Esophagus mucosa (tissue), 1 donor: Measurements from ENCODE around the gene PFN4. TPM values are rescaled to one million over a fixed set of nuclear protein-coding genes. Genes with fewer than 3 reads are reported as not detected.
"Not testable (repeated sequence)": the region's sequence is repeated elsewhere in the genome, so short reads cannot be mapped to it uniquely, and the experiment has no call there.

Experiments used
- ATAC-seq: fragments of 200-7000 bp; cut with Tn5 transposase; one replicate; pipeline ENCODE4 v1.9.1; 2020
- total RNA-seq: library from RNA; stranded (reverse); gene quantifications from one replicate; pipeline ENCODE4 v1.2.4, GENCODE V29; 2023
- donor health status: DM: yes; HTN: yes; CAD: no.

The PFN4 gene, protein sequence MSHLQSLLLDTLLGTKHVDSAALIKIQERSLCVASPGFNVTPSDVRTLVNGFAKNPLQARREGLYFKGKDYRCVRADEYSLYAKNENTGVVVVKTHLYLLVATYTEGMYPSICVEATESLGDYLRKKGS
- 0.24 TPM for total RNA-seq

DNA sequence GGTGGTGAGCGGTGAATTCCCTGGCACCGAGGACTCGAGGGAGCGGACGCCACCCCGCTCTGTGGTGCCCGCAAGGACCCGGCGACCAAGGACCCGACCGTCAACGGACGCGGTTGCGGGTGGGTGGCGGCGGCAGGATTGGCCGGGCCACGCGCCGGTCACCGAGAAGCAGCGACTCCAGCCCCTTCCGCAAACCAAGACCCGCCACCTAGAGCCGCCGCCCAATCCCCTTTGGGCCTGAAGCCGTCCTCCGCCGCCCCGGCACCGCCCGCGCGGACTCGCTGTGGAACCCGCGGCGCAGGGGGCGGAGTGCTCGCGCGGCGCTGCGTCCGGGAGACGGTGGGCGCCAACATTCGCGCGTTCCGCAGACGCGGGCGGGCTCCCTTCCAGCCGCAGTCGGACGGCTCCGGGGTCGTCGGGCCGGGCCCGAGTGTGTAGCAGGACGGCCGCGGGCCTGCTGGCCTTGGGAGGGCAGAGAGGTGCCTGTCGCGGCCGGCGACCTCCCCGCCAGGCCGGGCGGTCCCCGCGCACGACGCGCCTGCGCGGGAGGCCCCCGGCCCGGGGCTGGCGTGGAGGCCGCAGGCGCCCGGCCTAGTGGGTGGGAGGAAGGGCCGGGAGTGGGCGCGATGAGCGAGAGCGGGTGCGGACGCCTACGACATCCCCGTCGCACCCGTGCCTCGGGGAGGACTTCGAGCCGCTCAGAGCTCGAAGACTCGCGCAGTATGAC lies at the start of gene PFN4, which contains the start of gene FAM228B:
Gene PFN4 (minus strand): TSS at position 140 of the 727 bp plus-strand sequence. CDS start 799 bp downstream, outside the sequence.
Gene FAM228B (plus strand): TSS at position 275 of the 727 bp plus-strand sequence. CDS start 893 bp downstream, outside the sequence.
- peak; percentile 93 for ATAC-seq

DNA sequence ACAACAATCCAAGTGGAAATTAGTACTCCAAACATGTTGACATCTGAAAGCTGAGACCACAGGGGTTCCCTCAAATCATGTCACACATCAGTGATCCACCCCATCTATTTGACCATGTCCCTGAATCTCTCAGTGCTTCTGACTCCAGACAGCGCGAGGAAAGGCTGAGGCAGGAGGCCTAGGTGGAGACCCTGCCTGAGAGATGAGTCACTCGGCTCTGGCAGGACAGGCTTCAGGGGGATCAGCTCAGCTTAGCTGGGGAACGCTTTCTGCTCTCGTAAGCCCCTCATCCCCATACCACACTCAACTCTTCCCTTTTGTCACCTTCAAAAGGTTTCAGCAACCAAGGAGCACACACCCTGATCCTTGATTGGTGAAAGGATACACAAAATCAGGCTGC lies 45.9 kb upstream of the PFN4 start:
- no peak for ATAC-seq

DNA sequence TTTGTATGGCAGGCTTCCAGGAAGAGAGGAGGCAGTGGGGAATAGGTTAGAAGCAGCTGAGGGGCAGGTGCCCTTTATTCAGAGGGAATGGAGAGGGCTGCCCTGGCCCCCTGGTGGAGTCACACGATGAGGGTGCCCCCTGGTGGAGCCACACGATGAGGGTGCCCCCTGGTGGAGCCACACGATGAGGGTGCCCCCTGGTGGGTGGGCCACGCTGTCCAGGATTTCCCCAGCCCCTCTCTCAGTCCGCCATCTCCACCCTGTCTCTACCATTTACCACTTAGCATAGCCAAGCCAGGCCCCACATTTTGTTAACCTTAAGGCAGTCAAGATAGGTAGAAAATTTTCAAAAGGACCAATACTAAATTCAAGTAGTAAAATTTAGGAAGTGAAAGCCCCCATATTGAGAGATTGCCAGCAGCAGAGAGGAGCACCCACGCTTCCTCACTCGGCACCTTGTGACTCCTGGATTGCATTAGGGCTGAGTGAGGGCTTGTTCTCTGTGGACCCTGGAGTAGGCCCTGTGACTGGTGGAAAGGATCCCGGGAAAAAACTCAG lies 41.4 kb upstream of the PFN4 start:
- ATAC-seq = peak; percentile 52

DNA sequence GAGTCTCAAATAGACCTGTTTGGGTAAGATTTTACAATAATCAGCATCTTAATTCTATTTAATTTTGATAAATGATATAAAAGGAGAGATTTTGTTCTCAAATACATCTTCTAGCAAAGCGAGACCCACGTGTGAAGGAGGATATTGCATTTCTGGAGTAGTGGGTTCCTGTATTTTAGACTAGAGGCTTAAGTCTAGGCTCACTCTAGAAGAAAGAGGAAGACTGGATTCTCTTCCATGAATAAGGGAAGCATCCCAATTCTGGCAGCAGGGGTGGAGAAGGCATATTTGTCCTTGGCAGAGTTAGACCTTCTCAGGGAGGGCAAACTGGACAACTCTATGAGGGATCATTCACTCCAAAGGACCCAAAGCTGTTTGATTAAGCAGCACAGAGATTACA lies 40.5 kb upstream of the PFN4 start:
- no peak for ATAC-seq

DNA sequence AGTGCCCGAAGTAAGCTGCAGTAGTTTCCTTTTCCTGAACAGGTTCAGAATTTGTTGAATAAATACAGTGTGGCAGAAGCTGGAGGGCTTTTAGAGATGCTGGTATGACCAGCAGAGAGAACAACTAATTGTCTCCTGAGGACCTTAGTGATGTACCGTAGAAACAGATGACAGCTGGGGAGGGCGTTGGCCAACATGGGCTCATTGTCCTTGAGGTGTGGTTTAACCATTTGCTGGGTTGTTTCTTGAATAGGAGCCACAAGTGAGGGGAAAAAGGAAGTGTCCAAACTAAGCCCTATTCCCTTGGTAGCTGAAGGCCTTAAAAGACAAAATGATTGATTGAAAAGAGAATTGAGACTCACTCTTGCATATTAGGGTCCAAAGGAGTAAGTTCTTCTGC lies 40.1 kb upstream of the PFN4 start:
- ATAC-seq = no peak

DNA sequence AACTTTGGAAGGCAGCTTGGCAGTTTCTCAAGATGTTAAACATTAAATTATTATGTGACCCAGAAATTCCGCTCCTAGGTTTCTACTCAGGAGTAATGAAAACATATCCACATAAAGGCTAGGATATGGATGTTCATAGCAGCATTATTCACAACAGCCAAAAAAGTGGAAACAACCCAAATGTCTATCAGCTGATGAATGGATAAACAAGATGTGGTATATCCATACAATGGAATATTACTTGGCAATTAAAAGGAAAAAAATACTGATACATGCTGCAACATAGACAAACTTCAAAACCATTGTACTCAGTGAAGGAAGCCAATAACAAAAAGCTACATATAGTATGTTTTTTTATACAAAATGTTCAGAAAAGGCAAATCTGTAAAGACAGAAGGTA lies 39.4 kb upstream of the PFN4 start:
- ATAC-seq = no peak

DNA sequence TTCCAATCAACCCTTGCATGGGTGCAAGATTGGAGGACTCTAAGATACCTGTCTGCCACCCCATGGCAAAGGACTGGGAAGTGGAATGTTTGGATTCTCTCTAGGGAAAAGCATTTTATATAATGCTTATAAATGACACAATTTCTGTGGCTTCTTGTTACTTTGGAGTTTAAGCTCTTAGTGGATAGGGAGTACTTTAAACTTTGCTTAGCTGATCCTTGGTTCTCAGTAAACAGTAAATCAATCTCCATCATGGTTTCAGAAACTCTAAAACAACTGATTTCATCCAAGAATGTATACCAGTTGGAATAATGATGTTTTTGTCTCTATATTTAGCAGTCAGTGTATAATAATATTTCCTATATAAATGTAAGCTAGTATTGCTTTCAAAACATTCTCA lies 37.6 kb upstream of the PFN4 start:
- no peak for ATAC-seq

DNA sequence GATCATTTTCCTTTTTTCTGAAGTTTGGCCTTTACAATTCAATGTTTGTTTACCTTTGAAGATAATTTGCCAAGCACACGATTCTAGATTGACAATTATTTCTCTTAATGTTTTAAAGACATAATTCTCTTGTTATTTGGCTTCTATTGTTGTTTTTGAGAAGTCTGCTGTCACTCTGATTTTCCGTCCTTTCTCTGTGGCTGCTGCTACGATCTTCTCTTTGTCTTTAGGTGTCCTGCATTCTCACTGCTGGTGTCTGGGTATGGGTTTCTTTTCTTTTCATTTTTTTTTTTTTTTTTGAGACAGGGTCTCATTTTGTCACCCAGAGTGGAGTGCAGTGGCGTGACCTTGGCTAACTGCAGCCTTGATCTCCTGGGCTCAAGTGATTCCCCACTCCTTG lies 36.6 kb upstream of the PFN4 start:
- ATAC-seq = no peak

DNA sequence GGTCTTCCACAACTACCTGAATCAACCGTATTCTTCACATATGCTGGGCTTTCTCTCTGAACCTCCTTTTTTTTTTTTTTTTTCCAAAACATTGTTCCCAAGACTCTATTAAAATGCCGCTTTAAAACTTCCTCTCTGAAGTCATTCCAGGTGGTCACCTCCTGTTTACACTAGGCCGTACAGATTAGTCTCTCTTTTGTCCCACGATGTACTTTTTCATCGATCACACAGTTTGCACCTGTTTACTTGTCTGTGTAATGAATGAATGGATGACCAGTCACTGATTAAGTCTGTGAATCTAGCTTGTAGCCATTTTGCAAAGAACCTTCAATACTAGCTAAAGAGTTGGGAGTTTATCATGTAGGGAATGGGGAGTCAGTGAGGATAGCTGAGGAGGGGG lies 35.0 kb upstream of the PFN4 start:
- no peak for ATAC-seq

DNA sequence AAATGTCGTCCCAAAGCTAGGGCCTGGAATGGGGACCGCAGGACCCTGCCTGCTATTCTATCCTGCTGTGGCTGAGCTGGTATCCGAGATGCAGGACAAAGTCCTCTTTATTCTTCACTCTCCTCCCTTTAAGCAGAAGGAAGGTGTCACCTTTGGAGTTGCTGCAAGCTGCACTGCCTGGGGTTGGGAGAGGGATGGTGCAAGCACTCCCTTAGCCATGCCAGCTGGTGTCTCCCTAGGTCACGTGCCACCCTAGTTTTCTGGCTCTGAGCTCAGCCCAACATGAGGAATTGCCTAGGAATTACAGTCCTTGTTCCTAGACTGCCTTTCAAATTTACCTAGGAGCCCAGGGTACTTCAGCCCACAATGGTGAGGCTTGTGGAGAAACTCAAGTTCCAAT lies 30.3 kb upstream of the PFN4 start:
- no peak for ATAC-seq

DNA sequence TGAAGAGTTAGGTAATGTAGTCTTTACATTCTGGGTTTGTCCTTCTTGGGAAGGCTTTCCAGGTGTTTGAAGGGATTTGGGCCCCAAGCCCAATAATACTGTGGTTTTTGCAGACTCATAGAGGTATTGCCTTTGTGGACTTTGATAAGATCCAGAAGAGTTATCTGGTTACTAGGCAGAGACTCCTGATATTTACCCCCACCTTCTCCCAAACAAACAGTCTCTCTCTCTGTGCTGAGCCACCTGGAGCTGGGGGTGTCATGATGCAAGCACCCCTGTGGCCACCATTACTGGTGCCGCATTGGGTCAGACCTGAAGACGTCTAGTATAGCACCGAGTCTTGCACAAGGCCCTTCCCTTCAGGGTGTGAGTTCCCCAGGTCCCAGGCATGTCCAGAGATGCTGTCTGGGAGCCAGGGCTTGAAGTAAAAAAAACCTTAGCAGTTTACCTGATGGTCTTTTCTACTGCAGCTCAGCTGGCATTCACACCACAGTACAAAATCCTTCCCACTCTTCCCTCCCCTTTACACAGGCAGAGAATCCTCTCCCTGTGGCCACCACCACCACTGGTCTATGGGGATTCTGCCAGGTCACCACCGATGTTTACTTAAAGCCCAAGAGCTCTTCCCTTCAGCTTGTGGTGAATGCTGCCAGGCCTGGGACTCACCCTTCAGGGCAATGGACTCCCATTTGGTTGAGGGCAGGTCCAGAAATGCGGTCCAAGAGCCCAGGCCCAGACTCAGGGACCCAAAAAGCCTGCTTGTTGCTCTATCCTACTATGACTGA lies 29.5 kb upstream of the PFN4 start:
- ATAC-seq = no peak

DNA sequence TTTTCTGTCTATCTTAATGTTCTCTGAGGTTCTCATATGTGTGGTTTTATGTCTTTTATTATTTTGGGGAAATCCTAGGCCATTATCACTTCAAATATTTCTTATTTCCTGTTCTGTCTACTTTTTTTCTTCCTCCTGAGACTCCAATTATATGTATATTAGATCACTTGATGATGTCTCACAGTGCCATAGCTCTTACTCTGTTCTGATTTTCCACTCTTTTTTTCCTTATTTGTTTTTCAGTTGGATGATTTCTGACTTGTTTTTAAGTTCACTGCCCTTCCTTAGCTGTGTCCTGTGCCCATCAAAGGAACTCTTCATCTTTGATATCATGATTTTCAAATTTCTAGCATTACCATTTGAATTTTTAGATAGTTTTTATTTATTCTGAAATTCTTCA lies 24.2 kb upstream of the PFN4 start:
- ATAC-seq = no peak

DNA sequence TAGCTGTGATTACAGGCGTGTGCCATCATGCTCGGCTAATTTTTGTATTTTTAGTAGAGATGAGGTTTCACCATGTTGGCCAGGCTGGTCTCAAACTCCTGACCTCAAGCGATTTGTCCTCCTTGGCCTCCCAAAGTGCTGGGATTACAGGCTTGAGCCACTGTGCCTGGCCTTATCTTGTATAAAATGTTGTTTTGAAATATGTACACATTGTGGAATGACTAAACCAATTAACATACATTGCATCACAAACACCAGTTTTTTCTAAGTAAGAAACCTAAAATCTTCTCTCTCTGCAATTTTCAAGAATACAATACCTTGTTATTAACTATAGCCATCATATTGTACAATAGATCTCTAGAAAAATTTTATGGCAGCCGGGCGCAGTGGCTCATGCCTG lies 17.2 kb upstream of the PFN4 start:
- ATAC-seq = not testable (repeated sequence)

DNA sequence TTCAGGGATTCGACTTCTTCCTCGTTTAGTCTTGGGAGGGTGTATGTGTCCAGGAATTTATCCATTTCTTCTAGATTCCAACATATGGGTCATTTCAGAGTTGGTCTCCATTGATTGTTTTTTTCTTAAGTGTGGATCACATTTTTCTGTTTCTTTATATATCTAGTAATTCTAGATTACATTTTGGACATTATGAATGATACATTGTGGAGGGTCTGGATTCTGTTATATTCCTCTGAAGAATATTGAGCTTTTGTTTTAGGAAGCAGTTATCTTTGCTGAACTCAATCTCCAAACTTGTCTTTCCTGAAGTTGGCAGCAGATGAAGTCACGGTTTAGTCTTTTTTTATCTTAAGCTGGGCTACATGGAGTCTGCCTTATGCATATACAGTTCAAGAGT lies 9.4 kb upstream of the PFN4 start:
- ATAC-seq = no peak

DNA sequence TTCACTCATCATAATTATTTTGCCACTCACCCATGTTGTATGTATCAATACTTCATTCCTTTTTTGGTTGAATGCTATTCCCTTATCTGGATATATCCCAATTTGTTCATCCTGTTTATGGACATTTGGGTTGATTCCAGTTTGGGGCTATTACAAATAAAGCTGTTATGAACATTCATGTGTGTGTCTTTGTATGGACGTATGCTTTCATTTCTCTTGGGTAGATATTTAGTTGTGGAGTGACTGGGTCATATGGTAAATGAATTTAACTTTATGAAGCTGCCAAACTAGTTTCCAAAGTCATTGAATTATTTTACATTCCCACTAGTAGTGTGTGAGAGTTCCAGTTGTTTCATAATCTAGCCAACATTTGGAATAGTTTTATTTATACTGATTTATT lies 2.8 kb upstream of the PFN4 start:
- ATAC-seq = no peak

DNA sequence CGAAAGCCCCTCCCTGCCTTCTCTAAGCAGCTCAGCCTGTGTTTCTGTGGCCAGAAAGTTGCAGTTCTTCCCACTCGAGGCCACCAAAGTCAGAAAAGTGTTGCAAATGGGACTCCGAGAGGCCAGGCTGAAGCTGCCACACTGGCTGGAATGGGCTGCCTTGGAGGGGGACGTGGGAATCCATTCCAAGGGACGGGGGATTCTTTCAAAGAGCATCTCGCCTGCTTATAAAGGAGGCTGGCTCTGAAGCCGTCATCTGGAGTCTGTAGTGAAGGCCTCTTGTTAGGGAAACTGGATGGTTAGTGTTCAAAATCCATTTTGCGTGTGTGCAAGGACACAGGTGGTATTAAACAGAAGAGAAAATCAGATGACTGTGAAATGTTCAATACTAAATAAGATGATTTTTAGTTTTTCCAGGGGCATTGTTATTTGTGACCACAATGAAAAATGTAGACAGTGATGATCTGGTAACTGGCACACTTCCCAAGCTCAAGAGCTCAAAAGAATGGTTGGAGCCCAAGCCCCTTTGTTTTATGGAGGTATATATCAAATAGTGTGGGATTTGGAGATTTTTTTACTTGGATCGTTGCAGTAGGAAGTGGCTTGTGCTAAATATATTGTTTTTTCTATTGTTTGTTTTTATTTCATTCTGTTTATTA lies 917 bp upstream of the PFN4 start:
- ATAC-seq = no peak

DNA sequence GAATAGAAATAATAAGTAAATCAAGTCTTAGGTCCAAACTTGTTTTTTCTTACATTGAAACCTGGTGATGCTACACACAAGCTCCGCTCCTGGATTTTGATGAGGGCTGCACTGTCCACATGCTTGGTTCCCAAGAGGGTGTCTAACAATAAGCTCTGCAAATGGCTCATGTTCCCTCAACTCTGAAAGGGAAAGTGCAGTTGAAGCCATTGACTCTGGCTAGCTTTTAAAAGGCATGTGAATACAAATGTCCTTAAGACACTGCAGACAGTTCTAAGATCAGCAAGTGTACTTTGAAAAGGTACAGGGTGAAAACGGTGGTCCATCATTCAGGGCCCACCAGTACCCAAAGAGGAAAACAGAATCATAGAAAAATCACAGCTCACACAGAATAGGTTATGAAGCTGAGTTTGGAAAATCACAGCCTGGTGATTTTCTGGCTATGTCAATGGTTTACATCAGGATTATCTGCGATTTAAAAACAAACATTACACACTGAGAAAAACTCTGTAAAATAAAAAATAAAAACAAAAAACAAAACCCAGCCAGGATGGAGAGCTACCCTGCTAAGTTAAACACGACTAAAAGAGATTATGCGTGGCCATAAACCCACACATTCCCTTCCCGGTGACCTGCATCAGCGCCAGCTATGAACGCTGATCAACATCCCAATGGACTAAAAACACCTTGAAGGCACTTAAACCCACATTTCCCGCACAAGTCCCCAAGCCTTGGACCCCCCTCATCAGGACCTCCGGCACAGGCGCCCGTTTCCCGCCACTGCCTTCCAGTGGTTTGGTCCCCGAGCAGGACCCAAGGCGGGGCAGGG lies 554 bp downstream of the PFN4 start:
- ATAC-seq = no peak

DNA sequence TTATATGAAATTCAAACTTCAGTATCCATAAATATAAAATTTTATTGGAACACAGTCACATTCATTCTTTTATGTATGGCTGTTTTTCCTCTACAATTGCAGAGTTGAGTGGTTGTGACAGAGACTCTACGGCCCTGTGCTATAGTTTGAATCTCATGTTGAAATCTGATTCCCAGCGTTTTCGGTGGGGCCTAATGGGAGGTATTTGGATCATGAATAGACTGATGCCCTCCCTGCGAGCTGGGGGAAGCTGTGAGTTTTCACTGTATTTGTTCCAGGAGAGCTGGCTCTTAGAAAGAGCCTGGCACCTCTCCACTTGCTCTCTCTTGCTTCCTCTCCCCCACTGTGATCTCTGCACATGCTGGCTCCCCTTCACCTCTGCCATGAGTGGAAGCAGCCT lies 1.7 kb downstream of the PFN4 start:
- ATAC-seq = no peak

DNA sequence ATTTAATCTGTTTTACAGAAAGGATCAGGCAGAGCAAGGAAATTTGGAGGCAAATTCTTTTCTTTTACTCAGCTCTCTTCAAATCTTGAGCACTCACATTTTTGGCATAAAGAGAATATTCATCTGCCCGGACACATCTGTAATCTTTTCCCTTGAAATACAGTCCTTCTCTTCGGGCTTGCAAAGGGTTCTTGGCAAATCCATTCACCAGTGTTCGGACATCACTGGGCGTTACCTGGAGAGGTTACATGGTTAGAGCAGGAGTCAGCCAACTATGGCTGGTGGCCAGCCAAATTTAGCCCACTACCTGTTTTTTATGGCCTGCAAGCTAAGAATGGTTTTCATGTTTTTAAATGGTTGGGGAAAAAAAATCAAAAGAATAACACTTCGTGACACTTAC lies 2.1 kb downstream of the PFN4 start:
- no peak for ATAC-seq

DNA sequence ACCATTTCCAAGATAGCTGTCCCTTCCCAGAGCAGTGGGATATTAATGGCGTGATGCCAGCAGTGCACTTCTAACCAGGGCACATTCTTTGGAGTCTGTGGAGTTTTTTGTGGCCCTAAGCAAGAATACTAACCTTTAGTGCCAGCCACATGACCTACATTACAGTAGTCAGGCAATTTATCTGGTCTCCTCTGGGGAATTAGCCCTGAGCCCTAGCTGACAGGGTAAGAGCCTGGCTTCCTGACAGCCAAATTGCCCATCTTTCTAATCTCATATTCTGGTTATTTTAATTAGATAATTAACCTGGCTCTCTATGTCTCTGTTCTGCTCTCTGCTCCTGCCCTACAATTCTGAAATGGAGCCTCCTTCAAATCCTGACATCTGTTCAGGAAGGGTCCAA lies 5.2 kb downstream of the PFN4 start:
- ATAC-seq = no peak

DNA sequence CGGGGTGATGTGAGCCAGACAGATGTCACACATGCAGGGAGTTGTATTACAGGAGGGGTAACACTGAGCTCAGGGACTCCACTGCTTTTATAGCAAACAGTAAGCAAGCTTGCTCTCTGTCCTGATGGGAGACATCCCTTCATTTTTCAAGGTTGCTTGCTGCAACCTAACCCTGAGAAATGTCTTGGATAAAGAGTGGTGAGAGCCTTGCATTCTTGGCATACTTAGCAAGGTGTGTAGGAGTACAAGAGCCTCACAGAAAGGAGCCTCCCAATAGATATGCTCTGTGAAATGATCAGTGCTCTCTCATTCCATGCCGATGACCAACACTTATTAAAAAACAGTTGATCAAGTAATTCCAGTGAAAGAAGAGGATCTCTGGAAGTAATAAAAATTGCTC lies 8.1 kb downstream of the PFN4 start:
- no peak for ATAC-seq

DNA sequence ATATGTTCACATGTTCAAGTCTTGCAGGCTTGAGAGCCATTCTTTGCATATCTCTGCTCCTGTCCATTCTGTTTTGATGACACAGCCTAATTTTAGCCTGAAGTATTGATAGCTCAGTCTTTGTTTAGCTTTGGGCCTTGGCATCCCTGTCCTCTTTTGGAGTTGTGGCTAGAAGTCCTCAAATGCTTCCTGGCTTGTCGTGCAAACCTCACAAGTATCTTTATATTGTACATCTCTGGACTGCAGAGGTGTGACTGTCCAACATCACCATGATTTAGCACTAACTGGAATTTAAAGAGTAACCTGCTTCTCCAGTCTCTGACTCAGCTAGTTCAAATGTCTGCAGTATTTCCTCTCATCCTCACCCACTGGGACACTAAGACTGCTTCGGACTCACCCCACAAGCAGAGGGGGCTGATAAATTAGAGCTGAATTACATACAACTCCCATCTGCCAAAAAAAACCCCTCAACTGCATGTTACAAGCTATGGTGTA lies 11.7 kb downstream of the PFN4 start:
- peak; percentile 89 for ATAC-seq
